ENCODE measurements around the gene BCR.

- TF ChIP-seq CTCF (IDR thresholded peaks at IDR 0.05) (no peak), POLR2A (IDR thresholded peaks at IDR 0.05) (no peak), EP300 (IDR thresholded peaks at IDR 0.05) (no peak), POLR2AphosphoS5 (IDR thresholded peaks at IDR 0.05) (no peak)
Observed at GRCh38 chr22:23286296-23286695, 106.0 kb downstream of the BCR start.

Measured in suprapubic skin (tissue), 4 donors.